H1 (cell line): ENCODE data around the gene CCDC157. TPM values are rescaled to one million over a fixed set of nuclear protein-coding genes. Genes with fewer than 3 reads are reported as not detected.

Experiments used
- CTCF ChIA-PET: fragments of 300-600 bp; sonication (Branson Sonifier 250); formaldehyde crosslinking; loops from one replicate; lab custom pipeline; 2021; ENCODE audit not compliant: partially characterized antibody; lab: Charles Lee
- POLR2A ChIA-PET: fragments of 300-600 bp; sonication (Branson Sonifier 250); formaldehyde crosslinking; loops from one replicate; lab custom pipeline; 2021; ENCODE audit warnings: inconsistent platforms; ENCODE audit not compliant: partially characterized antibody; lab: Charles Lee
- DNase-seq, 2 experiments: peaks; one replicate each; pipeline versions ENCODE4 v3.0.0 to v3.0.0-alpha.2; 2010 to 2022; ENCODE audit warnings: low spot score in 2 of 2, low read depth in 1 of 2, mixed read lengths in 1 of 2
- FAIRE-seq: peaks from 2 replicates; lab custom pipeline; 2011; peaks lifted over from hg19 to GRCh38; lab: Jason Lieb, UNC
- H2AFZ ChIP-seq: 2 replicates; pipeline ENCODE4 v1.8.1; 2012; ENCODE audit warnings: low read length, inconsistent platforms
- H2AK5ac ChIP-seq: 2 replicates; pipeline ENCODE4 v1.6.1; 2013; ENCODE audit warnings: low read depth, low read length
- H2BK120ac ChIP-seq: replicated peaks from 2 replicates; pipeline ENCODE3; 2013; ENCODE audit warnings: low read depth, low read length, inconsistent platforms
- H2BK12ac ChIP-seq: 2 replicates; pipeline ENCODE4 v1.6.1; 2013; ENCODE audit warnings: low read depth, low read length
- H2BK15ac ChIP-seq: 2 replicates; pipeline ENCODE4 v1.6.1; 2013; ENCODE audit warnings: low read length
- H2BK20ac ChIP-seq: 2 replicates; pipeline ENCODE4 v1.6.1; 2013; ENCODE audit warnings: low read length
- H2BK5ac ChIP-seq: 2 replicates; pipeline ENCODE4 v1.6.1; 2013; ENCODE audit warnings: low read depth, low read length
- H3K14ac ChIP-seq: 2 replicates; pipeline ENCODE4 v1.6.1; 2013; ENCODE audit warnings: inconsistent platforms; ENCODE audit not compliant: insufficient read length
- H3K18ac ChIP-seq: 2 replicates; pipeline ENCODE4 v1.6.1; 2013; ENCODE audit warnings: low read length; ENCODE audit errors: extremely low read depth
- H3K23ac ChIP-seq: 2 replicates; pipeline ENCODE4 v1.6.1; 2013; ENCODE audit warnings: inconsistent platforms; ENCODE audit not compliant: insufficient read length
- H3K23me2 ChIP-seq: 2 replicates; pipeline ENCODE4 v1.6.1; 2013; ENCODE audit warnings: low read depth, low read length
- H3K27ac ChIP-seq: 2 replicates; pipeline ENCODE4 v1.6.1; 2011; ENCODE audit warnings: low read depth, low read length, inconsistent platforms
- H3K27me3 ChIP-seq, 4 experiments: replicated peaks in 1 of 4; 1 replicate in 1 of 4; 2 replicates in 3 of 4; pipeline versions ENCODE4 v1.6.1 to v1.8.1; 2011 to 2013; ENCODE audit warnings: low read length in 3 of 4, mild to moderate bottlenecking in 3 of 4, inconsistent platforms in 2 of 4, mixed read lengths in 2 of 4, moderate library complexity in 1 of 4; ENCODE audit not compliant: control insufficient read depth in 3 of 4, insufficient read depth in 3 of 4; ENCODE audit errors: extremely low read depth in 1 of 4
- H3K36me3 ChIP-seq, 4 experiments: 2 replicates each; pipeline versions ENCODE4 v1.6.1 to v1.8.1; 2011 to 2013; ENCODE audit warnings: mild to moderate bottlenecking in 4 of 4, low read length in 3 of 4, moderate library complexity in 2 of 4, control low read depth in 1 of 4, inconsistent platforms in 1 of 4; ENCODE audit not compliant: insufficient read depth in 4 of 4, control insufficient read depth in 2 of 4
- H3K4ac ChIP-seq: replicated peaks from 2 replicates; pipeline ENCODE3; 2013; ENCODE audit warnings: low read length, low read depth, mixed read lengths, inconsistent platforms; ENCODE audit not compliant: insufficient read length
- H3K4me1 ChIP-seq, 4 experiments: replicated peaks in 1 of 4; 1 replicate in 1 of 4; 2 replicates in 3 of 4; pipeline versions ENCODE4 v1.6.1 to v1.8.1; 2011 to 2013; ENCODE audit warnings: low read length in 3 of 4, inconsistent platforms in 2 of 4, mixed read lengths in 1 of 4; ENCODE audit not compliant: insufficient read depth in 4 of 4, control insufficient read depth in 3 of 4
- H3K4me2 ChIP-seq, 2 experiments: 2 replicates each; pipeline versions ENCODE4 v1.6.1 to v1.8.1; 2011 to 2013; ENCODE audit warnings: low read depth in 2 of 2, low read length in 2 of 2, control low read depth in 1 of 2, inconsistent platforms in 1 of 2, mild to moderate bottlenecking in 1 of 2; ENCODE audit not compliant: insufficient read depth in 1 of 2
- H3K4me3 ChIP-seq, 4 experiments: fragments of 200-600, 300-600 bp in 1 of 4; sonication (generic), shearing (Covaris generic), sonication (Bioruptor Twin) in 1 of 4; 2 replicates each; pipeline versions ENCODE4 v1.5.1 to v1.8.1; 2011 to 2016; ENCODE audit warnings: low read length in 4 of 4, low read depth in 3 of 4, control low read depth in 2 of 4, inconsistent platforms in 2 of 4, mild to moderate bottlenecking in 2 of 4, mixed read lengths in 1 of 4, moderate library complexity in 1 of 4; ENCODE audit not compliant: insufficient read depth in 2 of 4; ENCODE audit errors: extremely low read depth in 1 of 4
- H3K56ac ChIP-seq: replicated peaks from 2 replicates; pipeline ENCODE3; 2013; ENCODE audit warnings: low read depth, mild to moderate bottlenecking, mixed read lengths, low read length, inconsistent platforms; ENCODE audit not compliant: insufficient read length
- H3K79me1 ChIP-seq: 2 replicates; pipeline ENCODE4 v1.6.1; 2013; ENCODE audit warnings: low read depth, low read length, control low read depth
- H3K79me2 ChIP-seq, 2 experiments: 2 replicates each; pipeline versions ENCODE4 v1.6.1 to v1.8.1; 2012 to 2013; ENCODE audit warnings: low read length in 2 of 2, mild to moderate bottlenecking in 2 of 2, inconsistent platforms in 1 of 2; ENCODE audit not compliant: insufficient read depth in 2 of 2, control insufficient read depth in 1 of 2
- H3K9ac ChIP-seq, 4 experiments: replicated peaks in 1 of 4; 1 replicate in 1 of 4; 2 replicates in 3 of 4; pipeline versions ENCODE4 v1.6.1 to v1.8.1; 2011 to 2013; ENCODE audit warnings: low read depth in 3 of 4, low read length in 3 of 4, control low read depth in 2 of 4, mild to moderate bottlenecking in 2 of 4, moderate library complexity in 2 of 4, inconsistent platforms in 1 of 4; ENCODE audit errors: extremely low read depth in 1 of 4
- H3K9me3 ChIP-seq, 2 experiments: 2 replicates each; pipeline versions ENCODE4 v1.6.1 to v1.8.1; 2012 to 2013; ENCODE audit warnings: mild to moderate bottlenecking in 2 of 2, moderate library complexity in 2 of 2, control low read depth in 1 of 2, inconsistent platforms in 1 of 2, low read depth in 1 of 2, low read length in 1 of 2, mixed read lengths in 1 of 2; ENCODE audit not compliant: insufficient read depth in 2 of 2
- H4K20me1 ChIP-seq, 2 experiments: replicated peaks in 1 of 2; 2 replicates each; pipeline versions ENCODE3 to v1.8.1; 2011 to 2013; ENCODE audit warnings: inconsistent platforms in 2 of 2, low read length in 2 of 2, mild to moderate bottlenecking in 1 of 2; ENCODE audit not compliant: insufficient read depth in 2 of 2, control insufficient read depth in 1 of 2
- H4K5ac ChIP-seq: 2 replicates; pipeline ENCODE4 v1.6.1; 2013; ENCODE audit warnings: low read length, low read depth, mixed read lengths, inconsistent platforms; ENCODE audit not compliant: insufficient read length
- H4K8ac ChIP-seq: 2 replicates; pipeline ENCODE4 v1.8.0; 2013; ENCODE audit warnings: mild to moderate bottlenecking, moderate library complexity, low read length, inconsistent platforms; ENCODE audit not compliant: insufficient read depth; ENCODE audit errors: extremely low read depth
- H4K91ac ChIP-seq: replicated peaks from 2 replicates; pipeline ENCODE3; 2013; ENCODE audit warnings: low read length, mixed read lengths, inconsistent platforms; ENCODE audit not compliant: insufficient read length
- ATF2 ChIP-seq: IDR thresholded peaks from 2 replicates; pipeline ENCODE4 v1.6.1; 2012; ENCODE audit warnings: low read length, inconsistent platforms
- BRCA1 ChIP-seq: IDR thresholded peaks from 2 replicates; pipeline ENCODE4 v1.6.1; 2012; ENCODE audit warnings: low read depth, low read length, improper control_type of control experiment
- JUN ChIP-seq: IDR thresholded peaks from 2 replicates; pipeline ENCODE4 v1.6.1; 2011; ENCODE audit warnings: low read depth, mild to moderate bottlenecking, improper control_type of control experiment, low read length
- MAX ChIP-seq: IDR thresholded peaks from 2 replicates; pipeline ENCODE4 v1.6.1; 2012; ENCODE audit warnings: inconsistent platforms
- NRF1 ChIP-seq: IDR thresholded peaks from 2 replicates; pipeline ENCODE4 v1.6.1; 2011; ENCODE audit warnings: mild to moderate bottlenecking, low read depth, low read length, improper control_type of control experiment
- RAD21 ChIP-seq, 2 experiments: IDR thresholded peaks in 1 of 2; conservative IDR thresholded peaks in 1 of 2; 2 replicates each; pipeline ENCODE4 v1.6.1; 2011; ENCODE audit warnings: low read depth in 2 of 2, low read length in 2 of 2, improper control_type of control experiment in 1 of 2, inconsistent platforms in 1 of 2, mild to moderate bottlenecking in 1 of 2, moderate library complexity in 1 of 2
- SUZ12 ChIP-seq: fragments of 200-600 bp; sonication (generic); IDR thresholded peaks from 2 replicates; pipeline ENCODE4 v1.6.1; 2012; ENCODE audit warnings: mild to moderate bottlenecking, inconsistent platforms, low read length, moderate library complexity, mixed read lengths
- TAF1 ChIP-seq: IDR thresholded peaks from 2 replicates; pipeline ENCODE4 v1.6.1; 2011; ENCODE audit warnings: mild to moderate bottlenecking, low read depth, low read length
- WGBS, 2 experiments: shearing (Covaris generic) in 1 of 2; methylation state at CpG; one replicate each; pipeline versions ENCODE4 v1.1.6 to v1.1.7; 2013 to 2015; ENCODE audit warnings: low lambda C conversion rate in 2 of 2, mixed read lengths in 2 of 2, inconsistent platforms in 1 of 2, low coverage in 1 of 2, missing lambda C conversion rate in 1 of 2; ENCODE audit not compliant: insufficient replicate concordance in 2 of 2, insufficient coverage in 1 of 2, insufficient read length in 1 of 2; ENCODE audit errors: extremely low coverage in 1 of 2, missing lambda C conversion rate in 1 of 2; 5-methylcytosine and 5-hydroxymethylcytosine counted together
- polyA plus RNA-seq, 7 experiments: library from polyadenylated mRNA; depleted of rRNA in 3 of 7; stranded (reverse) in 5 of 7; unstranded in 2 of 7; fragments of >200 nt in 5 of 7; fragments of 200-250 nt in 2 of 7; gene quantifications; 1 replicate in 5 of 7; 2 replicates in 1 of 7; 4 replicates in 1 of 7; pipeline versions ENCODE4 v1.2.1 to v1.2.3, GENCODE V29; 2011 to 2013; ENCODE audit warnings: missing spikeins in 2 of 7, mixed read lengths in 2 of 7
- total RNA-seq: library from RNA; stranded (reverse); fragmentation: NEBNext Ultra II Directional; extraction: Animal tissue kit (Norgen Biotek cat#: 25700); gene quantifications from 2 replicates; pipeline ENCODE4 v1.2.1, GENCODE V29; 2021

The CCDC157 gene
- total and polyA plus RNA-seq, 2 of the 8 experiments (the other 6 are each of a cell fraction or from before 2014, with no cell fraction given): 4.1 to 8.4 TPM

GRCh38 chr22:30324014-30324730 lies 32.6 kb upstream of the CCDC157 start:
- no peak overlapping the region for H3K4me2 ChIP-seq

More at GRCh38 chr22:30324014-30324730, 32.6 kb upstream of the CCDC157 start:
- Histone ChIP-seq H2AFZ (no peak overlapping the region), H4K20me1 (peaks cover 0 to 7% of the 10 kb centered on the region in 2 experiments), H2AK5ac (no peak overlapping the region), H3K79me2 (no peaks in the 10 kb centered on the region), H3K23me2 (peaks cover 4% of the 10 kb centered on the region), H3K79me1 (peaks cover 3% of the 10 kb centered on the region)
- TF ChIP-seq BRCA1: no peak
- TF ChIP-seq SUZ12: no peak
- no peak for TF ChIP-seq MAX
- no peak for TF ChIP-seq JUN
- TF ChIP-seq RAD21 (IDR thresholded peaks at IDR 0.05 in 1 of 2, conservative IDR thresholded peaks at IDR 0.05 in 1 of 2; ENCODE audit: low read depth in 2 of 2, low read length in 2 of 2): no peak
- no peak for TF ChIP-seq NRF1
- TF ChIP-seq ATF2: no peak
- TF ChIP-seq TAF1: no peak
- TF ChIP-seq, all 59 proteins: peak for 0
- H2BK120ac ChIP-seq: no peak overlapping the region
- H3K9me3 ChIP-seq: no peaks in the 10 kb centered on the region
- no peak overlapping the region for H4K91ac ChIP-seq
- ChIA-PET CTCF (interaction anchor here (0.6 to 20.1 kb wide), 8 partner anchors 12 to 690 kb away, joined by 3 to 203 read pairs (median 3); partner anchors contain the start of genes CASTOR1 and RNF215), POLR2A (interaction anchor here (1.1 kb wide), 1 partner anchor 56 kb away, joined by 3 read pairs; no protein-coding TSS in a partner anchor)
- H2BK12ac ChIP-seq: no peak overlapping the region
- H3K27ac ChIP-seq: no peak overlapping the region
- no peak overlapping the region for H4K8ac ChIP-seq
- peaks cover 0 to 14% (median 7%) of the 10 kb centered on the region in 4 experiments; a peak in 6 of 7 replicates for H3K4me1 ChIP-seq
- DNase-seq (no peak), FAIRE-seq (no peak)
- no peak overlapping the region for H3K4ac ChIP-seq
- 88% methylated on average over 8 of the region's 8 CpGs; no CpG with 5 or more reads in 1 of the 2 experiments for WGBS, 2 experiments
- H4K5ac ChIP-seq: no peak overlapping the region
- no peaks in the 10 kb centered on the region for H3K36me3 ChIP-seq
- H3K14ac ChIP-seq: no peak overlapping the region
- H3K18ac ChIP-seq: no peak overlapping the region
- no peak overlapping the region for H3K4me3 ChIP-seq
- no peak overlapping the region for H2BK20ac ChIP-seq
- H3K9ac ChIP-seq: no peak overlapping the region
- H2BK15ac ChIP-seq: no peak overlapping the region
- H3K23ac ChIP-seq: no peak overlapping the region
- H3K27me3 ChIP-seq: no peaks in the 10 kb centered on the region
- H3K56ac ChIP-seq: no peak overlapping the region
- H2BK5ac ChIP-seq: no peak overlapping the region
